Parathyroid adenoma (tissue), 2 donors: ENCODE measurements around the gene POU3F1.

ENCODE experiments used
- H2AFZ ChIP-seq: fragments of 300-600 bp; sonication (generic); one replicate; pipeline ENCODE4 v1.7.0; 2017; ENCODE audit warnings: antibody characterized with exemption, mild to moderate bottlenecking
- H3K27ac ChIP-seq: fragments of 300-600 bp; sonication (generic); one replicate; pipeline ENCODE4 v1.7.0; 2017
- H3K27me3 ChIP-seq: fragments of 300-600 bp; sonication (generic); one replicate; pipeline ENCODE4 v1.7.0; 2017; ENCODE audit warnings: low read length; ENCODE audit not compliant: control insufficient read depth, insufficient read depth
- H3K36me3 ChIP-seq: fragments of 300-600 bp; sonication (generic); one replicate; pipeline ENCODE4 v1.7.0; 2017; ENCODE audit warnings: low read length; ENCODE audit not compliant: control insufficient read depth, insufficient read depth
- H3K4me1 ChIP-seq: fragments of 300-600 bp; sonication (generic); one replicate; pipeline ENCODE4 v1.7.0; 2017; ENCODE audit warnings: control low read depth
- H3K4me2 ChIP-seq: fragments of 300-600 bp; sonication (generic); one replicate; pipeline ENCODE4 v1.7.0; 2017; ENCODE audit warnings: low read length
- H3K4me3 ChIP-seq: fragments of 300-600 bp; sonication (generic); one replicate; pipeline ENCODE4 v1.7.0; 2017; ENCODE audit warnings: low read depth, low read length
- H3K79me2 ChIP-seq: fragments of 300-600 bp; sonication (generic); one replicate; pipeline ENCODE4 v1.7.0; 2017; ENCODE audit warnings: control low read depth
- H3K9ac ChIP-seq: fragments of 300-600 bp; sonication (generic); one replicate; pipeline ENCODE4 v1.7.0; 2017; ENCODE audit warnings: mild to moderate bottlenecking
- H3K9me3 ChIP-seq: fragments of 300-600 bp; sonication (generic); one replicate; pipeline ENCODE4 v1.7.0; 2017; ENCODE audit warnings: low read length; ENCODE audit not compliant: control insufficient read depth
- CTCF ChIP-seq: fragments of 300-600 bp; sonication (generic); IDR thresholded peaks from one replicate; pipeline ENCODE4 v1.7.0; 2017; ENCODE audit warnings: antibody characterized with exemption, mild to moderate bottlenecking
- donor health status: primary hyperparathyroidism.

Gene POU3F1

GRCh38 chr1:38052750-38053415 is 6.3 kb upstream of the POU3F1 start:
- Histone ChIP-seq H3K27me3 (no peaks in the 10 kb centered on the region), H2AFZ (no peak overlapping the region), H3K36me3 (no peaks in the 10 kb centered on the region), H3K4me1 (no peaks in the 10 kb centered on the region), H3K27ac (no peak overlapping the region), H3K4me2 (no peak overlapping the region), H3K4me3 (no peak overlapping the region), H3K79me2 (no peaks in the 10 kb centered on the region), H3K9me3 (no peaks in the 10 kb centered on the region), H3K9ac (no peak overlapping the region)
- TF ChIP-seq CTCF, result no peak

GRCh38 chr1:38051079-38051543 is 4.5 kb upstream of the POU3F1 start:
- H3K79me2 ChIP-seq, result no peaks in the 10 kb centered on the region
- H3K4me2 ChIP-seq, result no peak overlapping the region
- no peak overlapping the region for H2AFZ ChIP-seq
- no peak overlapping the region for H3K4me3 ChIP-seq
- no peaks in the 10 kb centered on the region for H3K9me3 ChIP-seq
- TF ChIP-seq CTCF, result no peak
- H3K4me1 ChIP-seq, result no peaks in the 10 kb centered on the region
- H3K36me3 ChIP-seq, result no peaks in the 10 kb centered on the region
- no peaks in the 10 kb centered on the region for H3K27me3 ChIP-seq
- no peak overlapping the region for H3K27ac ChIP-seq
- H3K9ac ChIP-seq, result no peak overlapping the region

- Histone ChIP-seq H2AFZ (no peak overlapping the region), H3K27me3 (no peaks in the 10 kb centered on the region), H3K4me3 (no peak overlapping the region), H3K27ac (no peak overlapping the region), H3K9me3 (no peaks in the 10 kb centered on the region), H3K36me3 (no peaks in the 10 kb centered on the region), H3K9ac (no peak overlapping the region), H3K4me2 (no peak overlapping the region), H3K4me1 (no peaks in the 10 kb centered on the region), H3K79me2 (no peaks in the 10 kb centered on the region)
- no peak for TF ChIP-seq CTCF
Measured at GRCh38 chr1:38050397-38051078, 3.9 kb upstream of the POU3F1 start.

GRCh38 chr1:38047603-38048141 is 1.1 kb upstream of the POU3F1 start:
- Histone ChIP-seq H3K4me2 (peak overlapping the region; percentile 87), H3K79me2 (no peaks in the 10 kb centered on the region), H2AFZ (peak overlapping the region; percentile 68), H3K4me3 (peak overlapping the region; percentile 63), H3K4me1 (no peaks in the 10 kb centered on the region), H3K9me3 (no peaks in the 10 kb centered on the region), H3K9ac (no peak overlapping the region), H3K27ac (no peak overlapping the region), H3K27me3 (no peaks in the 10 kb centered on the region), H3K36me3 (no peaks in the 10 kb centered on the region)
- TF ChIP-seq CTCF, result no peak
